Stimulated activated effector memory CD8-positive, alpha-beta T cell treated with anti-CD3 and anti-CD28 coated beads, Interleukin-12 subunit alpha, Interleukin-12 subunit beta, amount 100 ng/mL, for 72 hours (primary cell): ENCODE results near the gene FOXK1.
"Not testable (repeated sequence)": the region's sequence is repeated elsewhere in the genome, so short reads cannot be mapped to it uniquely, and the experiment has no call there.

ENCODE experiments used
- ATAC-seq: fragments of 150-1000 bp; cut with Tn5 transposase; 2 replicates; pipeline ENCODE4 v1.10.0; 2021
- DNase-seq, 2 donors: peaks; one replicate each; pipeline ENCODE4 v3.0.0; 2021 to 2022; ENCODE audit warnings: low spot score in 2 of 2
- H3K27ac Mint-ChIP-seq: one replicate; pipeline ENCODE4 v1.8.0; 2022; ENCODE audit warnings: mild to moderate bottlenecking, mixed read lengths
- H3K36me3 Mint-ChIP-seq: one replicate; pipeline ENCODE4 v1.8.0; 2022; ENCODE audit warnings: mild to moderate bottlenecking, mixed read lengths
- H3K4me1 Mint-ChIP-seq: one replicate; pipeline ENCODE4 v1.8.0; 2022; ENCODE audit warnings: mixed read lengths
- H3K4me3 Mint-ChIP-seq: one replicate; pipeline ENCODE4 v1.8.0; 2022; ENCODE audit warnings: mild to moderate bottlenecking, mixed read lengths
- H3K9me3 Mint-ChIP-seq: one replicate; pipeline ENCODE4 v1.8.0; 2022; ENCODE audit warnings: mixed read lengths

The FOXK1 gene

DNA sequence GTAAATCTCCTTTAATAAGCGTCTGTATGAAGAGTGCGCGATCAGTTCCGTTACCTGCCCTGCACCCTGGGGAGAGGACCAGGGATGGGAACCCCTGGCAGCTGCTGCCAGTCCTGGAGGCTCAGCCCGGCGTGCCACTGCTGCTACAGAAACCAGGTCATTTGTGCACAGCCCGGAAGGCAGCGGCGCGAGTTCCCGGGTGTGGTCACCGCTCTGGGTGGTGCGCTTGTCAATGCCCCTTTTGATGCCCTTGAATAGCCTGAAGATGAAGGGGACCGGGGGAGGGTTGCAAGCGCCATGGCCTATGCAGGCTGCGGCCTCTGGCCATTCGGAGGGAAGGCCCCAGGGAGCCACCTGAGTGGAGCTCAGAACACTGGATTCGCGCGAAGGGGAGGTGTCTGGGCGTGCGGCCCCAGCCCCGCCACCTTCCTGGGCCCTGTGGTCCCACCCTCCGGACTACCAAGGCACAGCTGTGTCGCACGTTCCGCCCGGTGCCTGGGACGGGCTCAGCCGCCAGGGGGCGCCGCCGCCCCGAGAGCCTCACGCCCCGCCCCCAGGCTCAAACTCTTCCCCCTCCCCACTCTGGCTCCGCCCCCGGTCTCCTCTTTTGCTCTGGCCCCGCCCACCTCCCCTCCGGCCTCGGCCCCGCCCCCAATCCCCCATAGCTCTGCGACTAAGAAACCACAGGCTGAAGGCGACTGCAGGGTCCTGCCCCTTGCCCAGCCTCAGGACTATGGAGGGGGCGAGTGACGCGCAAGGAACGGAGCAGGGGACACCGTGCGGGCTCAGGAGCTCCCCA is 109.8 kb downstream of the FOXK1 start:
- DNase-seq (peak; percentile 76 to 78), ATAC-seq (peak; percentile 79)
- Mint-ChIP-seq H3K36me3 (peaks cover 35% of the 10 kb centered on the region), H3K9me3 (no peaks in the 10 kb centered on the region), H3K4me1 (peaks cover 13% of the 10 kb centered on the region), H3K4me3 (peak overlapping the region; percentile 37), H3K27ac (no peak overlapping the region)

DNA sequence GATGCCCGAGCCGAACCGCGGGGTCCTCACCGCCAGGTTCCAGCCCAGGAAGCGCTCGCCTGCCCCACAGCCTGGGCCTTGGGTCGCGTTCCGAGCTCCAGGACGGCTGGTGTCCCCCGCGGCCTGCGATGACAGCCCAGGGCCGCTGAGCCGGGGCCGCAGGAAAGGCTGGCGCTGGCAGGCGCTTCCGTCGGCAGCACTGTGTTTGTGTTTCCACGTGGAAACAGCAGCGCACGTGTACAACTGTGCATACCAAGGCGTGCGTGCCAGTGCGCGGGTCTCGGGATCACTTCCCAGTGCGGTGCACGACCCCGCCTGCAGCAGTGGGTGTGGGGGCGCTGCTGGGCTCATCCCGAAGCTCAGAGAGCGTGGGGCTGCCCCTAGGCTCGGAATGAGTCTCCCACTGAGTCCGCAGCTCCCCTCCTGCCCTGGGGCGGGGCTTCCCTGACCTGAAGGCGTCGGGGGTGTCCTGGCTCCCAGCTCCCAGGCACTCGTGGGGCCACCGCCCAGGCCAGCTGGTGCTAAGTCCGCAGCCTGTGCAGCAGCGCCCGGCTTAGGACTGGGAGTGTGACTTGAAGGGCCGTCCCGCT is 110.5 kb downstream of the FOXK1 start:
- Mint-ChIP-seq H3K36me3 (peaks cover 30% of the 10 kb centered on the region), H3K27ac (no peak overlapping the region), H3K9me3 (no peaks in the 10 kb centered on the region), H3K4me1 (peaks cover 13% of the 10 kb centered on the region), H3K4me3 (peak overlapping the region; percentile 37)
- ATAC-seq (peak; percentile 44), DNase-seq (no peak)

DNA sequence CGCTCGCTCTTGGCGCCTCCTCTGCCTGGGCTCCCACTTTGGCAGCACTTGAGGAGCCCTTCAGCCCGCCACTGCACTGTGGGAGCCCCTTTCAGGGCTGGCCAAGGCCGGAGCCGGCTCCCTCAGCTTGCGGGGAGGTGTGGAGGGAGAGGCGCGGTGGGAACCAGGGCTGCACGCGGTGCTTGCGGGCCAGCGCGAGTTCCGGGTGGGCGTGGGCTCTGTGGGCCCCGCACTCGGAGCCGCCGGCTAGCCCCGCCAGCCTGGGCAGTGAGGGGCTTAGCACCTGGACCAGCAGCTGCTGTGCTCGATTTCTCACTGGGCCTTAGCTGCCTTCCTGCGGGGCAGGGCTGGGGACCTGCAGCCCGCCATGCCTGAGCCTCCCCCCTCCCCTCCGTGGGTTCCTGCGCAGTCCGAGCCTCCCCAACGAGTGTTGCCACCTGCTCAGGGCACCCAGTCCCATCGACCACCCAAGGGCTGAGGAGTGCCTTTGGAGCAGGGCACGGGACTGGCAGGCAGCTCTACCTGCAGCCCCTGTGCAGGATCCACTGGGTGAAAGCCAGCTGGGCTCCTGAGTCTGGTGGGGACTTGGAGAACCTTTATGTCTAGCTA is 111.4 kb downstream of the FOXK1 start:
- Mint-ChIP-seq H3K4me1 (peaks cover 13% of the 10 kb centered on the region), H3K36me3 (peaks cover 22% of the 10 kb centered on the region)
- not testable (repeated sequence) for H3K9me3 Mint-ChIP-seq, H3K4me3 Mint-ChIP-seq, H3K27ac Mint-ChIP-seq, DNase-seq, ATAC-seq

DNA sequence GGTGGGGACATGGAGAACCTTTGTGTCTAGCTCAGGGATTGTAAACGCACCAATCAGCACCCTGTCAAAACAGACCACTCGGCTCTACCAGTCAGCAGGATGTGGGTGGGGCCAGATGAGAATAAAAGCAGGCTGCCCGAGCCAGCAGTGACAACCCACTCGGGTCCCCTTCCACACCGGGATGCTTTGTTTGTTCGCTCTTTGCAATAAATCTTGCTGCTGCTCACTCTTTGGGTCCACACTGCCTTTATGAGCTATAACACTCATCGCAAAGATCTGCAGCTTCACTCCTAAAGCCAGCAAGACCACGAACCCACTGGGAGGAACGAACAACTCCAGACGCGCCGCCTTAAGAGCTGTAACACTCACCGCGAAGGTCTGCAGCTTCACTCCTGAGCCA is 112.1 kb downstream of the FOXK1 start:
- not testable (repeated sequence) for H3K9me3 Mint-ChIP-seq, H3K4me3 Mint-ChIP-seq, ATAC-seq, H3K27ac Mint-ChIP-seq, DNase-seq
- H3K36me3 Mint-ChIP-seq: peaks cover 17% of the 10 kb centered on the region
- peaks cover 13% of the 10 kb centered on the region for H3K4me1 Mint-ChIP-seq

DNA sequence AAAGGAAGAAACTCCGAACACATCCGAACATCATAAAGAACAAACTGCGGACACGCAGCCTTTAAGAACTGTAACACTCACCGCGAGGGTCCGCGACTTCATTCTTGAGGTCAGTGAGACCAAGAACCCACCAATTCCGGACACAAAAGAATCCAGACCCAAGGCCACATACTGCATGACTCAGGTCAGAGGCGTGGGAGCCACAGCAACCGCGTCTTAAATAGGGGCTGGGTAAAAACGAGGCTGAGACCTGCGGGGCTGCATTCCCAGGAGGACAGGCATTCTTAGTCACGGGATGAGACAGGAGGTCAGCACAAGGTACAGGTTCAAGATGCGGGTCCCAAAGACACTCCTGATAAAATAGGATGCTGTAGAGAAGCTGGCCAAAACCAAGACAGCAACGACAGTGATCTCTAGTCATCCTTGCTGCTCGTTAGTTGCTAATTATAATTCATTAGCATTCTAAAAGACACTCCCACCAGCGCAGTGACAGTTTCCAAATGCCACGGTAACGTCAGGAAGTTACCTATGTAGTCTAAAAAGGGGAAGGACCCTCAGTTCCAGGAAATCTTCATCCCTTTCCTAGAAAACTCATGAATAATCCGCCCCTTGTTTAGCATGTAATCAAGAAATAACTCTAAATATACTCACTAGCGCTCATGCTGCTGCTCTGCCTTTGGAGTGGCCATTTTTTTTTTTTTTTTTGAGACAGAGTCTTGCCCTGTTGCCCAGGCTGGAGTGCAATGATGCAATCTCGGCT is 112.7 kb downstream of the FOXK1 start:
- H3K4me1 Mint-ChIP-seq: peaks cover 13% of the 10 kb centered on the region
- no peak for DNase-seq
- H3K36me3 Mint-ChIP-seq: peaks cover 12% of the 10 kb centered on the region
- H3K4me3 Mint-ChIP-seq: no peak overlapping the region
- ATAC-seq: no peak
- H3K27ac Mint-ChIP-seq: no peak overlapping the region
- no peaks in the 10 kb centered on the region for H3K9me3 Mint-ChIP-seq

DNA sequence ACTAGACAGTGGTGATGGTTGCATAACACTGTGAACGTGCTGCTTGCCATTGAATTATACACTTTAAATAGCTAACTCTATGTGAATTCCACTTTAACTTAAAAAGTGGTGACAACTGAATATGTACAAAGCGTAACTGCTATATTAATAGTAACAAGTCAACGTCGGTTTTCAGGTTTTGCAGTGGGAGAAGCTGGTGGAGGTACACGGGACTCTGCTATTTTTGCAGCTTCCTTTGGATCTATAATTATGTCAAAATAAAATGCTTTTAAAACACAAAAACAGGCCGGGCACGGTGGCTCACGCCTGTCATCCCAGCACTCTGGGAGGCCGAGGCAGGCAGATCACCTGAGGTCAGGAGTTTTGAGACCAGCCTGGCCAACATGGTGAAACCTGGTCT is 114.4 kb downstream of the FOXK1 start:
- Mint-ChIP-seq H3K36me3 (no peaks in the 10 kb centered on the region), H3K4me3 (no peak overlapping the region), H3K27ac (no peak overlapping the region), H3K4me1 (peaks cover 4% of the 10 kb centered on the region), H3K9me3 (no peaks in the 10 kb centered on the region)
- DNase-seq (no peak), ATAC-seq (no peak)

DNA sequence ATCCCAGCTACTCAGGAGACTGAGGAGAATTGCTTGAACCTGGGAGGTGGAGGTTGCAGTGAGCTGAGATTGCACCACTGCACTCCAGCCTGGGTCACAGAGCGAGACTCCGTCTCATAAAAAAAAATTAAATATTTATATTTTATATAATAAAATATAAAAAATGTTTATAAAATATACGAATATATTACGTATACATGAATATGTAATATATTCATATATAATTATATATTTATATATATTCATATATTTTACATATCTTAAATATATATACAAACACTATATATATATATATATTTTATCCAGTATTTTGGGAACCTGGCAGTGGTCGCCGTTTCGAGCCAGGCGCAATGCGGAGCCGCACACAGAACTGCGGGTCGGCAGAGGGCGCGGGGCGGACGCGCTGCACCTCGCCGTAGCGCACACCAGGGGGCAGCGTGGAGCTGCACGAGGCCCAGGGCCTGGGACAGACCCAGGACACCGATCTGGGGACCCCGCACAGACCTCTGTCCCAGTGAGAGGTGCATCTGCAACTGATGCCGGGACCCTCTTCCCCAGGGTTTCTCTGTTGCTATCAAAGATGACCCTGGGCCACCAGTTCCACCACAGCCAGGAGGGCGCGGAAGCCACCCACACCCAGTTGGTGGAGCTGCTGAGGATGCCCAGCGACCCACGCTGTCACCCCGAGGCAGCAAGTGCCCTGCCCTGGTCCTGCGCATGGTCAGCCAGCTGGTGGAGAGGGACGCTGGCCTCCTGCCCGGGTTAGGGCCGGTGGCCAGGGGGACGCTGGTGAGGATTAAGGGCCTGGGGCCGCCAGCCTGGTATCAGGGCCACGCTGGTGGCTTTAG is 116.0 kb downstream of the FOXK1 start:
- no peaks in the 10 kb centered on the region for H3K4me1 Mint-ChIP-seq
- no peak overlapping the region for H3K27ac Mint-ChIP-seq
- no peak overlapping the region for H3K4me3 Mint-ChIP-seq
- no peaks in the 10 kb centered on the region for H3K36me3 Mint-ChIP-seq
- ATAC-seq (peak; percentile 77), DNase-seq (peak; percentile 74 to 84)
- H3K9me3 Mint-ChIP-seq: no peaks in the 10 kb centered on the region

DNA sequence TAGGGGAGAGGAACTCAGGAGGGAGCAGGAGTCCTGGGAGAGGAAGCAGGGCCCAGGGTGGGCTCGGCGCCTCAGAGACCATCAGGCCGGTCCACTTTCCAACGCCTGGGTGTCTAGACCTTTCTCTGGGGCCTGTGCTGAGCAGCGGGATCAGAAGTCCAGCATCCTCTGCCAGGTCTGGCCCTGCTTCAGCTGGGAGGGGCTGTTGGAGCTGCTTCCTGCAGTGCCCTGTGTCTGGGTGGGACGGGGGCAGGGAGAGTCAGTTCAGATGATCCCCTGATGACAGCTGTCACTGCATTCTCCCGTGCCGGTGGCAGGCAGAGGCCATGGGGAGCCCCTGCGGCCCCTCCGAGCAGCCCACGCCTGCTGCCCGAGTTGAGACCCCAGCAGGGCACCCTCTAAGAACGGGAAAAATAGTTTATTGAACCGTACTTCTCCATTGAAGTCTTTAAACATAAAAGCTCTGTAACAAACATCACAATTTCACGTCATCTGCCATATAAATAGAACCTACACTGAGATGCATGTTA is 116.7 kb downstream of the FOXK1 start:
- Mint-ChIP-seq H3K27ac (no peak overlapping the region), H3K4me1 (no peaks in the 10 kb centered on the region), H3K36me3 (no peaks in the 10 kb centered on the region), H3K4me3 (no peak overlapping the region), H3K9me3 (no peaks in the 10 kb centered on the region)
- DNase-seq (no peak), ATAC-seq (no peak)

DNA sequence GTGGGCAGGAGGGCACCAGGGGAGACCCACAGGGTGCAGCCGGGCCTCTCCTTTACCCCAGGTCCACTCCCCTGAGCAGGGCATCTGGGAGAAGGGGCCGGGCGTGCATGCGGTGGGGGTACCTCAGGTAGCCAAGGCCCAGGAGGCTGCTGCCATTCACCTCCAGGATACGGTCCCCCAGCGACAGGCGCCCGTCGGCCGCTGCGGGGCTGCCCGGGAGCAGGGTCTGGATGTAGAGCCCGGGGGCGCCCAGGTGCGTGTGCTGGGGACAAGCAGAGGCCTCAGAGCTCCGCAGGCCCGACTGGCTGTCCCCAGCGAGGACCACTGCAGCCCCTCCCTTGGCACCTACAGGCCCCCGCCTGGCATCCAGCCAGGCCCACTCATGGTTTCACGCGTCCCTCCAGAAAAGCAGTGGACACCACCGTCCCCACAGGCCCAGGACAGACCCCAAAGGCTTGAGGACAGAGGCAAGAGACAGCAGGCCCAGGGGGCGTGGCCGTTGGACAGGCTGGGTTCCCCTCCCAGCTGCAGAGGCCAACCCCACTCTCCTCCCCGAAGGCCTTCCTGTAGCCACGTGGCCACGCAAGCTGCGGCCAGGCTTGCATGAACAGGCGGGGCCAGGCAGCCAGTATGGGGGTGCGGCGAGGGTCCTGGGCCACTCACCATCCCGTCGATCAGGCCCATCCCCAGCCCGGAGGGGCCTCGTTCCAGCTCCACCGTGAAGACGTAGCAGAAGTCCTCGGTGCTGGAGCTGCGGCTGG is 117.6 kb downstream of the FOXK1 start:
- Mint-ChIP-seq H3K4me1 (no peaks in the 10 kb centered on the region), H3K27ac (no peak overlapping the region), H3K36me3 (no peaks in the 10 kb centered on the region), H3K9me3 (no peaks in the 10 kb centered on the region), H3K4me3 (no peak overlapping the region)
- DNase-seq: no peak
- no peak for ATAC-seq

DNA sequence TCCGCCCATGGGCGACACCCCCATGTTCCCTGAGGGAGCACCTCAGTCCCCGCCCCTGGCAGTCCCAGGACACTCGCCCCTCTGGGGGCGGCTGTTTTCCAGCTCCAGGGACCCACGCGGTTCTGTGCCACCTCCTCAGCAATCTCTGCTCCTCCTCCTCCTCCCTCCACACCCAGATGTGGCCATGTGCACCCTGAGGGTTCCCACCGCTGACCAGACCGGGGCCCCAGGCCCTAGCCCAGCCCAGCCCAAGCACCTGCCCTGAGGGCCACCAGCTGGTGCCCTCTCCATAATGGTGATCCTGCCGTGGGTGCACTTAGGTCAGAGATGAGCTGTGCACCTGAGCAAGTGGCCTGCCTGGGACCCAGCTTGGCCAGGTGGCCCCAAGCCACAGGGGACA is 118.4 kb downstream of the FOXK1 start:
- Mint-ChIP-seq H3K4me3 (no peak overlapping the region), H3K27ac (no peak overlapping the region), H3K4me1 (no peaks in the 10 kb centered on the region), H3K9me3 (no peaks in the 10 kb centered on the region), H3K36me3 (no peaks in the 10 kb centered on the region)
- no peak for ATAC-seq
- no peak for DNase-seq

DNA sequence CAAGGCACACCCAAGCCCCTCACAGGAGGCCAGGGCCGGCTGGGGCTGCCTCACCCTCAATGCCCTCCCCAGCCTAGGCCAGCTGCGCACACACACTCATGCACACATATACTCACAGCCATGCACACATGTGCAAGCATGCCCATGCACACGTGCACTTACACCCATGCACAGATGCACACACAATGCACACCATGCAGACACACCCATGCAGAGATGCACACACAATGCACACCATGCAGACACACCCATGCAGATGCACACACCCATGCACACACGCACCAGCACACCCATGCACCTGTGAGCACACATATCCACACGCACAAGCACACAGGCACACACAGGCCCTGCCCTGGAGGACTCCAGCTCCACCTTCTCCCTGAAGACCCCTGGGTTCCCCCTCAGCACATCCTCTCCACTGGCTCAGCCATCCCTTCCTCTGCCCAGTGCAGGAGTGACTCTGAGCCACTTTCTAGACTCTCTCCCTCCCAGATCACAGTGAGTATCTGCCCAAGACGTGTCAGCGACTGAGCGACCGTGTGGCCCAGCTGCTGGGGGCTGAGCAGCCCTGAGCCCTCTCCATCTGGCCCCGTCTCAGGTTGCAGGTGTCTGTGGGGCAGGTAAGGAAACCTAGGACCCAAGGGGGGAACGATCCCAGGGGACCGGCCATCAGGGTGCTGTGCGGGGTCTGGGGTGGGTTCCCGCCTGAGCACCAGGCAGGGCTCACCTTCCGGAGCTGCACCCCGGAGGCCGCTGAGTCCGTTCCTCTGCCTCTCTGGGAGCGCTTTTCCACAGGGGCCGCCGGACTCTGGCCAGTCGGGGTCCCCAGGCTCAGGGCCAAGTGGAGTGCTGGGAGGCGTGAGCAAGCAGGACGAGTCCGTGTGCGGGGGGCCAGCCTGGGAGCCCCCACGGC is 119.1 kb downstream of the FOXK1 start:
- H3K4me3 Mint-ChIP-seq: no peak overlapping the region
- no peaks in the 10 kb centered on the region for H3K36me3 Mint-ChIP-seq
- no peaks in the 10 kb centered on the region for H3K4me1 Mint-ChIP-seq
- H3K9me3 Mint-ChIP-seq: no peaks in the 10 kb centered on the region
- H3K27ac Mint-ChIP-seq: no peak overlapping the region
- DNase-seq (no peak), ATAC-seq (peak; percentile 9)

DNA sequence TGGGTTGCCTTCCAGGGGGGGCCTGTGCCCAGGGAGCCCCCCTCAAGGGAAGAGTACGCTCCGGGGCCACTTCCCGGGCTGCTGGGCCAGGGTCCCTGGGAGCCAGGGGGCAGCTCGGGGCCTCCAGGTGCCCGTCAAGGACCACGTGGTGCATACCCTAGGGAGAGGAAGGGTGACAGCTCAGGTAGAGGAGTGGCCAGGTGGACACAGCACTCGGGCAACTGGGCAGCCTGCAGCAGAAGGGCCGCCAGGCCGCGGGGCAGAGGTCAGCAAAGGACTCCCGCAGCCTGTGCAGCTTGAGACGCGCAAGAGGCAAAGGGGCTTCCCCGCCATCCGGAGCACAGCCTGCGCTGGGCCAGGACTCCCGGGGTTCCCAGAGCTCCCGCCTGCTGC is 119.7 kb downstream of the FOXK1 start:
- ATAC-seq (no peak), DNase-seq (no peak)
- H3K27ac Mint-ChIP-seq: no peak overlapping the region
- H3K36me3 Mint-ChIP-seq: no peaks in the 10 kb centered on the region
- no peak overlapping the region for H3K4me3 Mint-ChIP-seq
- H3K9me3 Mint-ChIP-seq: no peaks in the 10 kb centered on the region
- H3K4me1 Mint-ChIP-seq: peaks cover 1% of the 10 kb centered on the region

DNA sequence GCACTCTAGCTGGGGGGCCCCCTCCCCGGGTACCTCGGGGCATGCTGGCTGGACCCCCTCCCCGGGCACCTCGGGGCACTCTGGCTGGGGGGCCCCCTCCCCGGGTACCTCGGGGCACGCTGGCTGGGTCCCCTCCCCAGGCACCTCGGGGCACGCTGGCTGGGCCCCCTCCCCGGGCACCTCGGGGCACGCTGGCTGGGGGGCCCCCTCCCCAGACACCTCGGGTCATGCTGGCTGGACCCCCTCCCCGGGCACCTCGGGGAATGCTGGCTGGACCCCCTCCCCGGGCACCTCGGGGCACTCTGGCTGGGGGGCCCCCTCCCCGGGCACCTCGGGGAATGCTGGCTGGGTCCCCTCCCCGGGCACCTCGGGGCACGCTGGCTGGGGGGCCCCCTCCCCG is 120.5 kb downstream of the FOXK1 start:
- not testable (repeated sequence) for H3K27ac Mint-ChIP-seq, DNase-seq, H3K9me3 Mint-ChIP-seq, H3K4me1 Mint-ChIP-seq, ATAC-seq, H3K36me3 Mint-ChIP-seq, H3K4me3 Mint-ChIP-seq
